VCaP (cell line): Measurements from ENCODE around the gene STAT2.

Source experiments
- H3K27ac ChIP-seq: fragments of 450-650 bp; 2 replicates; pipeline ENCODE4 v1.5.1; 2017
- TF ChIP-seq, protein P1 (sequence below): fragments of 450-650 bp; conservative IDR thresholded peaks from 2 replicates; pipeline ENCODE4 v1.5.1; 2017; ENCODE audit warnings: mild to moderate bottlenecking, moderate library complexity

Gene STAT2

DNA sequence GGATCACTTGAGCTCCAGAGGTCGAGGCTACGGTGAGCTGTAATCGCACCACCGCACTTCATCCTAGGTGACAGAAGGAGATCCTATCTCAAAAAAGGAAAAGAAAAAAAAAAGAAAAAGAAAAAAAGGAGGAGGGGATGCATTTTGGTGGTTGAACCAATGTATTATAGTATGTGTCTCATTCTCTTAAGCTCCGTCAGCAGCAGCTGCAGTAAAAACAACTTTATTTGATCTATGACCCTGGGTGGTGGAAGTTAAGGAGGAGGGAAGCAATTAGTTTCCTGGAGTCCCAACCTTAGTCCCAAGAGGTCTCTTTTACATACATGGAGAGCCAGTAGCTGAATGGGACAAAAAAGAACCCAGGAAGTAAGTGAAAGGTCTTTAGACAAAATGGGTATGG is 29.5 kb upstream of the STAT2 start:
- H3K27ac ChIP-seq = no peak overlapping the region
- TF ChIP-seq, protein P1, sequence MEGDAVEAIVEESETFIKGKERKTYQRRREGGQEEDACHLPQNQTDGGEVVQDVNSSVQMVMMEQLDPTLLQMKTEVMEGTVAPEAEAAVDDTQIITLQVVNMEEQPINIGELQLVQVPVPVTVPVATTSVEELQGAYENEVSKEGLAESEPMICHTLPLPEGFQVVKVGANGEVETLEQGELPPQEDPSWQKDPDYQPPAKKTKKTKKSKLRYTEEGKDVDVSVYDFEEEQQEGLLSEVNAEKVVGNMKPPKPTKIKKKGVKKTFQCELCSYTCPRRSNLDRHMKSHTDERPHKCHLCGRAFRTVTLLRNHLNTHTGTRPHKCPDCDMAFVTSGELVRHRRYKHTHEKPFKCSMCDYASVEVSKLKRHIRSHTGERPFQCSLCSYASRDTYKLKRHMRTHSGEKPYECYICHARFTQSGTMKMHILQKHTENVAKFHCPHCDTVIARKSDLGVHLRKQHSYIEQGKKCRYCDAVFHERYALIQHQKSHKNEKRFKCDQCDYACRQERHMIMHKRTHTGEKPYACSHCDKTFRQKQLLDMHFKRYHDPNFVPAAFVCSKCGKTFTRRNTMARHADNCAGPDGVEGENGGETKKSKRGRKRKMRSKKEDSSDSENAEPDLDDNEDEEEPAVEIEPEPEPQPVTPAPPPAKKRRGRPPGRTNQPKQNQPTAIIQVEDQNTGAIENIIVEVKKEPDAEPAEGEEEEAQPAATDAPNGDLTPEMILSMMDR = no peak

DNA sequence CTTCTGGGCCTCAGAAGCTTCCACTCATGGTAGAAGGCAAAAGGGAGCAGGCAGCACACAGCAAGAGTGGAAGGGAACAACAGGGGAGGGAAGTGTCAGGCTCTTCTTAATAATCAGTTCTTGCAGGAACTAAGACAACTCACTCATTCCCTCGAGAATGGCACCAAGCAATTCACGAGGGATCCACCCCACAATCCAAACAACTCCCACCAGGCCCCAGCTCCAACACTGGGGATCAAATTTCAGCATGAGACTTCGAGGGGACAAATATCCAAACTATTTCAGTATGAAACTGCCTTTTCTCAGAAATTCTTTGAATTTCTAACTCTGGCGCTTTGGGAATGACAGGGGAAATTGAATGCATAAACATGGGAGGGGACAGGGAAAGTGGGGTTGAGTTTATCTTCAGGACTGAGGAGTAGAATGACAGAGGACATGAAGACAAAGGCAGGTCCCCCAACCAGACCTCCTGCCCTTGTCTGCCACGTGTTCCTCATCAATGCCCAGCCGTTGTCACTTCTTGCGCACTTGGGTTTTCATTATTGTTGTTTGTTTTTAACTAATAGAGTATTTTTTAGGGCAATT is 27.3 kb upstream of the STAT2 start:
- TF ChIP-seq, protein P1 = no peak
- H3K27ac ChIP-seq = no peak overlapping the region

DNA sequence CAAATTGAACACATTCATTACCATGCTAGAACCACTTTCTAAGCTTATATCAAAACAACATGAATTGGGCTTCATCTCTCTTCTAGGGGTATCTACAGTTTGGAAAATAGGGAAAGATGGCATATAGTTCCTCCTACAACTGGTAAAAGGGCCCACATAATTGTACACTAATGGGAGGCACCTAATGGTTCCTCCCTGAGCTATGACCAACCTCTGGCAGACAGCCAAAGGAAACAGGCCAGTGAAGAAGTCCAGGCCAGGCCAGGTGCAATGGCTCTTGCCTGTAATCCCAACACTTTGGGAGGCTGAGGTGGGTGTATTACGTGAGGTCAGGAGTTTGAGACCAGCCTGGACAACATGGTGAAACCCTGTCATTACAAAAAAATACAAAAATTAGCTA is 26.0 kb upstream of the STAT2 start:
- TF ChIP-seq, protein P1 = no peak
- H3K27ac ChIP-seq = no peak overlapping the region

DNA sequence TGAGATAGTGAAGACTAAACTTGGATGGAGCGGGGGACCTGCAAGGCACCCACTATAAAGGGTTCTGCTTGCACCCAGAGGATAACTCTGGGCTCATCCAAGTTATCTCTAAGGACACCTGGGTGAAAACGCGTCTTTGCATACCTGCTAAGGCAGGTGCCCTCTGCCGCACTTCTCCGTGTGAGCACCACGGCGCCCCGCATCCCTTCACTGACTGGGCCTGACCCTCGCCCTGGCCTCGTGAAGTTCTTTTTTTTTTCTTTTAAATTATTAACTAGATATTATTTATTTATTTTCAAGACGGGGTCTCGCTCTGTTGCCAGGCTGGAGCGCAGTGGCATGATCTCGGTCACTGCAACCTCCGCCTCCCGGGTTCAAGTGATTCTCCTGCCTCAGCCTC is 22.7 kb upstream of the STAT2 start:
- TF ChIP-seq, protein P1 = no peak
- no peak overlapping the region for H3K27ac ChIP-seq

DNA sequence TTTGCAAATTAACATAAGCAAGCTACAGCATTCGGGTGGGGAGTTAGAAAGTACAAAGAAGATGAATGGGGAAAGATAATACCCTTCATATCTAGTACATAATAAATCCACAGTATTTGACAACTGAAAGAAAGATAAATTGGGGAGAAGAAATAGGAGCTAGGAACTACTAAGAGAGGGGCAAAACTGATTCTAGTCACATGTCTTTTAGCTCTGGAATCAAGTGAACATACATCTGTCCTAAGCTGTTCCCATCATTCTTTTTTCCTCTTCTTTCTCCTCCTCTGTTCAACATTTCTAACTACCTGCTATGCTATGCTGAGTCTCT is 18.0 kb upstream of the STAT2 start:
- TF ChIP-seq, protein P1 = no peak
- H3K27ac ChIP-seq = no peak overlapping the region

DNA sequence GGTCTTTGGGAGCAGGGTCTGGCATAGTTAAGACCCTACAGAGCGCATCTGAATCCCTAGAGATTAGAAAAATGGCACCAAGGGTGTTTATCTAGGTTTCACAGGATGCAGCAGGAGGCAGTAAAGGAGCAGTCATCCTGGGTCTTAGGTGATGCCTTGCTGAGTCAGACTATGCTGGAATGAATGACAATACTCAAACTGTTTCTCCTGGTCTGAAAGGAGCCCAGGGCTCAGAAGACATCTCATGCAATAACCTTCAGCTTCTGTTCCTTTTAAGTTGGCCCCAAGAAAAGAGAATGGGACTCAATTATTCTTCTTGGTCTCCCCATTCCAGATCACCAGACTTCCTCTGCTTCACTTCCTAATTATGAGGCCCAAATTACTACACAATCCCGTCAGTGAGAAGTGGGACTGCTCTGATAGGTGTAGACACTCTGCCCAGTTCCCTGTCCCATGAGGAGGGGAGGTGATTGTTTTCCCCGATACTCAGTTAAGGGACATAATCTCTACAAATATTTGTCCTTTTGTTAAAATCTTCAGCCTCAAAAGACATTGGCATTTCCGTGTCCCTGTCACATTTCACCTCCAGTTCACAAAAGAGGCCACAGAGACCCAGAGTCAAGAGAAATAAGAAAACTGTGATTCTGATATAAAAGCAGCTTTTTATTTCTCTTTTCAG is 17.5 kb upstream of the STAT2 start:
- no peak overlapping the region for H3K27ac ChIP-seq
- TF ChIP-seq, protein P1 = no peak

DNA sequence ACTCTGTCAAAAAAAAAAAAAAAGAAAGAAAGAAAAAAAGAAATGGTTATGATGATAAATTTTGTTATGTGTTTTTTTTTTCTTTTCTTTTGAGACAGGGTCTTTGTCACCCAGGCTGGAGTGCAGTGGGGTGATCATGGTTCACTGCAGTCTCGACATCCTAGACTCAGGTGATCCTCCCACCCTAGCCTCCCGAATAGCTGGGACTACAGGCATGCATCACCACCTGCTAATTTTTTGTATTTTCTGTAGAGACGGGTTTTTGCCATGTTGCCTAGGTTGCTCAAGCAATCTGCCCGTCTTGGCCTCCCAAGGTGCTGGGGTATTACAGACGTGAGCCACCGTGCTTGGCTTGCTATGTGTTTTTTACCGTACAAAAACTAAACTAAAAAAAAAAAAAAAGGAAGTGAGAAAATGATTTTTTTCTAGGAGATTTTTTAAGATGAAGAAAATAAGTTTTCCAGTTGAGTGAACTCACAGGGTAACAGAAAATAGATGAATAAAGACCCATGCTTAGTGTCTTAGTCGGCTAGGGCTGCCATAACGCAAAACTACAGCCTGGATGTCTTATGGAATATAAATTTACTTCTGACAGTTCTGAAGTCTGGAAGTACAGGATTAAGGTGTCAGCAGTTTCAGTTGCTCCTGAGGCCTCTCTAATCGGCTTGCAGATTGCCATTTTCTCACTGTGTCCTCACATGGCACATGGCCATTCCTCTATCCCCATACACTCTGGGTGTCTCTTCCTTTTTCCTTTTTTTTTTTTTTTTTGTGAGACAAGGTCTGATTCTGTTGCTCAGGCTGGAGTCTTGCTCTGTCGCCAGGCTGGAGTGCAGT is 15.9 kb upstream of the STAT2 start:
- TF ChIP-seq, protein P1 = no peak
- H3K27ac ChIP-seq = no peak overlapping the region
